PC-3 (cell line): ENCODE measurements around the gene ZNF516.

Source experiments
- EZH2phosphoT487 ChIP-seq: fragments of 300-600 bp; sonication (generic); IDR thresholded peaks from 2 replicates; pipeline ENCODE4 v1.6.1; 2018; ENCODE audit warnings: mild to moderate bottlenecking, antibody characterized with exemption, low read length, borderline replicate concordance
- TF ChIP-seq, protein P1 (sequence below): fragments of 300-600 bp; sonication (generic); conservative IDR thresholded peaks from 2 replicates; pipeline ENCODE4 v1.5.1; 2017; ENCODE audit warnings: antibody characterized with exemption, low read depth, mild to moderate bottlenecking, low read length

DNA sequence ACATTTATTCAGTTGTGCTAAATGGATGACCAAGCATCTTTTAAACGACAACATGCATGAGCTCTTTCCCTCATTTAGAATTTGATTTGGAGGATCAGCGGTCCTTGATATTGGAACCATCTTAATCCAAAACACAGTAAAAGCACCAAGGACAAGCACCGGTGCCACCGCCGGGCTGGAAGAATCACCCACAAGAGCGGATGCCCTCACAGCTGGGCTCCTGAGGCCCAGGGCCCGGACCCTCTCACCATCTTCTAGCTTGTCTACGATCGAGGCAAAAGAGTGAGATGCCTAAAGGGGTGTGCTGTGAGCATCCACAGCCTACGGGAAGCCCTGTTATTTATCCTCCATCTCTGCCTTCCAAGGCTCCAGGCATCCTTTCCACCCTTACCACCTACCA lies 129.5 kb downstream of the ZNF516 start:
- TF ChIP-seq, protein P1, sequence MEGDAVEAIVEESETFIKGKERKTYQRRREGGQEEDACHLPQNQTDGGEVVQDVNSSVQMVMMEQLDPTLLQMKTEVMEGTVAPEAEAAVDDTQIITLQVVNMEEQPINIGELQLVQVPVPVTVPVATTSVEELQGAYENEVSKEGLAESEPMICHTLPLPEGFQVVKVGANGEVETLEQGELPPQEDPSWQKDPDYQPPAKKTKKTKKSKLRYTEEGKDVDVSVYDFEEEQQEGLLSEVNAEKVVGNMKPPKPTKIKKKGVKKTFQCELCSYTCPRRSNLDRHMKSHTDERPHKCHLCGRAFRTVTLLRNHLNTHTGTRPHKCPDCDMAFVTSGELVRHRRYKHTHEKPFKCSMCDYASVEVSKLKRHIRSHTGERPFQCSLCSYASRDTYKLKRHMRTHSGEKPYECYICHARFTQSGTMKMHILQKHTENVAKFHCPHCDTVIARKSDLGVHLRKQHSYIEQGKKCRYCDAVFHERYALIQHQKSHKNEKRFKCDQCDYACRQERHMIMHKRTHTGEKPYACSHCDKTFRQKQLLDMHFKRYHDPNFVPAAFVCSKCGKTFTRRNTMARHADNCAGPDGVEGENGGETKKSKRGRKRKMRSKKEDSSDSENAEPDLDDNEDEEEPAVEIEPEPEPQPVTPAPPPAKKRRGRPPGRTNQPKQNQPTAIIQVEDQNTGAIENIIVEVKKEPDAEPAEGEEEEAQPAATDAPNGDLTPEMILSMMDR, result no peak
- no peak for TF ChIP-seq EZH2phosphoT487
